Activated B cell treated with CpG ODN at 0.5 μM for 24 hours (primary cell): Measurements from ENCODE around the gene ACTA1. TPM values are rescaled to one million over a fixed set of nuclear protein-coding genes. Genes with fewer than 3 reads are reported as not detected.
"Not testable (repeated sequence)": the region's sequence is repeated elsewhere in the genome, so short reads cannot be mapped to it uniquely, and the experiment has no call there.

Experiments
- ATAC-seq: fragments of 200-7000 bp; cut with Tn5 transposase; one replicate; pipeline ENCODE4 v1.10.0; 2021; ENCODE audit warnings: low read depth, mild to moderate bottlenecking, moderate library complexity
- CTCF ChIA-PET: fragments of 350-600 bp; sonication (Branson Sonifier 250); formaldehyde crosslinking; loops from one replicate; lab custom pipeline; 2021; ENCODE audit warnings: antibody characterized with exemption; lab: Charles Lee
- POLR2A ChIA-PET: fragments of 350-600 bp; sonication (Branson Sonifier 250); formaldehyde crosslinking; loops from one replicate; lab custom pipeline; 2021; ENCODE audit warnings: antibody characterized with exemption; lab: Charles Lee
- DNase-seq: peaks from one replicate; pipeline ENCODE4 v3.0.0; 2022
- H3K27ac Mint-ChIP-seq: one replicate; pipeline ENCODE4 v1.8.0; 2020; ENCODE audit warnings: mixed read lengths
- H3K27me3 Mint-ChIP-seq: one replicate; pipeline ENCODE4 v1.8.0; 2021; ENCODE audit warnings: mixed read lengths
- H3K36me3 Mint-ChIP-seq: one replicate; pipeline ENCODE4 v1.8.0; 2021; ENCODE audit warnings: low read depth, mixed read lengths
- H3K4me1 Mint-ChIP-seq: one replicate; pipeline ENCODE4 v1.8.0; 2021; ENCODE audit warnings: mixed read lengths
- H3K4me3 Mint-ChIP-seq: one replicate; pipeline ENCODE4 v1.8.0; 2020; ENCODE audit warnings: mild to moderate bottlenecking, mixed read lengths
- H3K9me3 Mint-ChIP-seq: one replicate; pipeline ENCODE4 v1.8.0; 2020; ENCODE audit warnings: mixed read lengths
- intact Hi-C: fragments of 100-400 bp; cut with micrococcal nuclease; formaldehyde crosslinking; loops from one replicate; pipeline ENCODE4 v1.15.1; 2024
- total RNA-seq: library from RNA; stranded (reverse); gene quantifications from 2 replicates; pipeline ENCODE4 v1.2.3, GENCODE V29; 2022
- TF ChIP-seq, protein P1 (sequence below): fragments of 200-600 bp; IDR thresholded peaks from one replicate; pipeline ENCODE4 v1.8.0; 2022; ENCODE audit warnings: antibody characterized with exemption, mild to moderate bottlenecking

The ACTA1 gene
- total RNA-seq, 1 donor from 2014 or later = 0.22 TPM

DNA sequence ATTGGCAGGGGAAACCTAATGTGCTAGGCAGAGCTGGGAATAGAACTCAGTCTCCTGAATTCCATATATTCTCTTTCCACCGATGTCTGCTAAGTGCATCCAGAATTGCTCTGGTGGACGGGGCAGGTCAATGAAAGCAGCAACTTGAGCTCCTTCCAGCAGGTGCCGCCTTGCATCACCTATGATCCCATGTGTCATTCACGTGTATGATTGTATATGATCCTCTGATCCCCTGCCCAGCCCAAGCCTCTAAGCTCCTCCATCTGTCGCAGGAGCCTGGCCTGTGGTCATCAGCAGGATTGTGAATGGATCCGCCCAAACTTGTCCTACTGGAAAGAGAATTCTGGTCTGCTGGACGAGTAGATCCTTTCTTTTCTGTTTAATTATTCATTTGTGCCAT lies 13.1 kb downstream of the ACTA1 start:
- H3K9me3 Mint-ChIP-seq = peaks cover 4% of the 10 kb centered on the region
- ChIA-PET POLR2A (no interaction called here), CTCF (interaction anchor here (1.2 to 1.6 kb wide), 3 partner anchors 9 to 163 kb away, joined by 3 to 5 read pairs (median 3); no protein-coding TSS in a partner anchor)
- H3K36me3 Mint-ChIP-seq = peaks cover 3% of the 10 kb centered on the region
- H3K4me3 Mint-ChIP-seq = no peak overlapping the region
- TF ChIP-seq, protein P1, sequence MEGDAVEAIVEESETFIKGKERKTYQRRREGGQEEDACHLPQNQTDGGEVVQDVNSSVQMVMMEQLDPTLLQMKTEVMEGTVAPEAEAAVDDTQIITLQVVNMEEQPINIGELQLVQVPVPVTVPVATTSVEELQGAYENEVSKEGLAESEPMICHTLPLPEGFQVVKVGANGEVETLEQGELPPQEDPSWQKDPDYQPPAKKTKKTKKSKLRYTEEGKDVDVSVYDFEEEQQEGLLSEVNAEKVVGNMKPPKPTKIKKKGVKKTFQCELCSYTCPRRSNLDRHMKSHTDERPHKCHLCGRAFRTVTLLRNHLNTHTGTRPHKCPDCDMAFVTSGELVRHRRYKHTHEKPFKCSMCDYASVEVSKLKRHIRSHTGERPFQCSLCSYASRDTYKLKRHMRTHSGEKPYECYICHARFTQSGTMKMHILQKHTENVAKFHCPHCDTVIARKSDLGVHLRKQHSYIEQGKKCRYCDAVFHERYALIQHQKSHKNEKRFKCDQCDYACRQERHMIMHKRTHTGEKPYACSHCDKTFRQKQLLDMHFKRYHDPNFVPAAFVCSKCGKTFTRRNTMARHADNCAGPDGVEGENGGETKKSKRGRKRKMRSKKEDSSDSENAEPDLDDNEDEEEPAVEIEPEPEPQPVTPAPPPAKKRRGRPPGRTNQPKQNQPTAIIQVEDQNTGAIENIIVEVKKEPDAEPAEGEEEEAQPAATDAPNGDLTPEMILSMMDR = no peak
- no peak overlapping the region for H3K27ac Mint-ChIP-seq
- intact Hi-C loops = no loop called here
- ATAC-seq (no peak), DNase-seq (no peak)
- peaks cover 19% of the 10 kb centered on the region for H3K27me3 Mint-ChIP-seq
- H3K4me1 Mint-ChIP-seq = no peaks in the 10 kb centered on the region

DNA sequence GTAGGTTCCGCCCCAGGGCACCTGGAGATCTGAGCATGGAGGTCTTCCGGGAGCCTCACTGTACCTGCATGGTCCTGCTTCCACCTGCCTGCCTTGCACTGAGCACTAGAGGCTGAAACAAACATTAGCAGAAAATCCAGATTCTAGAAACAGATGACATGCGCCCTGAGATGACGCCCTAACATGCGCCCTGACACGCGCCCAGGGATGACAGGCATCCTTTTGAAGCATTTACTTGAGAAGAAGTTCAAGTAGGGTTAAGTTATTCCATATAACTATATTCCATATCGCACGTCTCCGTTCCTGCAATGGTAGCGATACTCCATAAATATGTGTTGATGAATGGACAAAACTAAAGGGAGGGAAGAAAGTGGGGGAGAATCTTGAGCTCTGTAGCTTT lies 13.7 kb downstream of the ACTA1 start:
- ATAC-seq (no peak), DNase-seq (no peak)
- Mint-ChIP-seq H3K36me3 (peaks cover 3% of the 10 kb centered on the region), H3K4me1 (no peaks in the 10 kb centered on the region), H3K4me3 (no peak overlapping the region), H3K27me3 (peaks cover 16% of the 10 kb centered on the region), H3K27ac (no peak overlapping the region), H3K9me3 (peaks cover 4% of the 10 kb centered on the region)
- TF ChIP-seq, protein P1 = no peak
- intact Hi-C loops = no loop called here
- ChIA-PET CTCF (interaction anchor here (1.2 to 1.6 kb wide), 3 partner anchors 10 to 162 kb away, joined by 3 to 5 read pairs (median 3); no protein-coding TSS in a partner anchor), POLR2A (no interaction called here)

DNA sequence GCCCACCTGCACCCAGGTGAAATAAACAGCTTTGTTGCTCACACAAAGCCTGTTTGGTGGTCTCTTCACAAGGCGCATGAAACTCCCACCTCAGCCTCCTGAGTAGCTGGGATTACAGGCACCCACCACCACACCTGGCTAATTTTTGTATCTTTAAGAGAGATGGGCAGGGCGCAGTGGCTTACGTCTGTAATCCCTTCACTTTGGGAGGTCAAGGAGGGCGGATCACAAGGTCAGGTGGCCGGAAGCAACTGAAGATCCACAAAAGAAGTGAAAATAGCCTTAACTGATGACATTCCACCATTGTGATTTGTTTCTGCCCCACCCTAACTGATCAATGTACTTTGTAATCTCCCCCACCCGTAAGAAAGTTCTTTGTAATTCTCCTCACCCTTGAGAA lies 15.3 kb downstream of the ACTA1 start:
- ATAC-seq, DNase-seq, H3K27ac Mint-ChIP-seq, H3K36me3 Mint-ChIP-seq, POLR2A ChIA-PET, intact Hi-C loops, H3K9me3 Mint-ChIP-seq, H3K4me3 Mint-ChIP-seq, H3K4me1 Mint-ChIP-seq, CTCF ChIA-PET: not testable (repeated sequence)
- peaks cover 16% of the 10 kb centered on the region for H3K27me3 Mint-ChIP-seq

DNA sequence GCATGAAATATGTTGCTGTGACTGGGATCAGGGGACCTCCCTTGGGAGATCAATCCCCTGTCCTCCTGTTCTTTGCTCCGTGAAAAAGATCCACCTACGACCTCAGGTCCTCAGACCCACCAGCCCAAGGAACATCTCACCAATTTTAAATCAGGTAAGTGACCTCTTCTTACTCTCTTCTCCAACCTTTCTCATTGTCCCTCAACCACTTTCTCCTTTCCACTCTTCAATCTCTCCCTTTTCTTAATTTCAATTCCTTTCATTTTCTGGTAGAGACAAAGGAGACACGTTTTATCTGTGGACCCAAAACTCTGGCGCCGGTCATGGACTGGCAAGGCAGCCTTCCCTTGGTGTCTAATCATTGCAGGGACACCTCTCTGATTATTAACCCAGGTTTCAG lies 21.1 kb downstream of the ACTA1 start:
- POLR2A ChIA-PET, H3K4me3 Mint-ChIP-seq, H3K36me3 Mint-ChIP-seq, H3K4me1 Mint-ChIP-seq, CTCF ChIA-PET, H3K9me3 Mint-ChIP-seq, intact Hi-C loops, H3K27ac Mint-ChIP-seq, DNase-seq, ATAC-seq: not testable (repeated sequence)
- H3K27me3 Mint-ChIP-seq = peaks cover 43% of the 10 kb centered on the region

DNA sequence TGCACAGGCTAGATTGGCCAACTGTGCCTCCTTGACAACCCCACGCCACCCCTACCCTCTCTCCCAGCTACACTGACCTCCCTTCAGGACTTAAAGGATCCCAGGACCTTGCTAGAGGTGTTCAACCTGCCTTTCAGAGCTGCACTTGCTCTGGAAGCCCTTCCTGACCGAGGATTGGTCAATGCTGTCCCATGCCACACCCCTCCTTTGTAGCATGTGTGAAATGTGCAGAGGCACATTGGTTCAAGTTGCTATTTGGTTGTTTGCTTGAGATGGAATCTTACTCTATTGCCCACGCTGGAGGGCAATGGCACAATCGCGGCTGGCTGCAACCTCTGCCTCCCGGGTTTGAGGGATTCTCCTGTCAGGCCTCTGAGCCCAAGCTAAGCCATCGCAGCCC lies 21.8 kb downstream of the ACTA1 start:
- TF ChIP-seq, protein P1 = no peak
- intact Hi-C loops = no loop called here
- no peak overlapping the region for H3K4me3 Mint-ChIP-seq
- H3K36me3 Mint-ChIP-seq = no peaks in the 10 kb centered on the region
- peaks cover 7% of the 10 kb centered on the region for H3K4me1 Mint-ChIP-seq
- ChIA-PET POLR2A (no interaction called here), CTCF (no interaction called here)
- ATAC-seq (no peak), DNase-seq (no peak)
- H3K9me3 Mint-ChIP-seq = no peaks in the 10 kb centered on the region
- peaks cover 45% of the 10 kb centered on the region for H3K27me3 Mint-ChIP-seq
- no peak overlapping the region for H3K27ac Mint-ChIP-seq

DNA sequence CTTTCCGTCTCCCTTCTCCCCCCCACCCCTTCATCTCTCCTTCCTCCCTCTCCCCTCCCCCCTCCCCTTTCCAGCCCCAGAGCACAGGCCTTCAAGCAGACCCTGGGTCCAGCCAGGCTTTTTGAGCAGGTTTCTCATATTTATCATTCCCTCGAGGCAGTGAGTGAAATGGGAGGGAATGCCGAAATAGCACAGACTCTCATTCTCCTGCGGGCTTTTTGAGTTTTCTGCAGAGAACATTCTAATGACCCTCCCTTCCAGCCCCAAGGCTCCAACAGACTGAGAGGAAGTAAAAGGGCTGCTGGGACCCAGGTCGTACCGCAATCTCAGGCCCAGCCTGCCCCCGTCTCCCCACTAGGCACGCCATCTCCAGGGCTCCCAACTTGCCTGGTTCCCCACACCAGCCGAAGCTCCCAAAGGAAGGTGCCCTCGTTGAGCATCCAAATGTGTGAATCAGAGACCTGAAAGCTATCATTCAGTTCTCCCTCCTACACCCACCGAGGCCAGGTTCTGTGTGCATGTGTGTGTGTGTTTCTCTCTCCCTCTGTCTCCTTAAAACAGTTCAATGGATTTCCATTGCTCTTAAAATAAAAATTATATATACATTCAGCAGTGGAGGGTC lies 22.3 kb downstream of the ACTA1 start:
- no peak overlapping the region for H3K27ac Mint-ChIP-seq
- CTCF ChIA-PET = no interaction called here
- H3K36me3 Mint-ChIP-seq = no peaks in the 10 kb centered on the region
- H3K4me3 Mint-ChIP-seq = no peak overlapping the region
- intact Hi-C loops = no loop called here
- TF ChIP-seq, protein P1 = no peak
- peaks cover 50% of the 10 kb centered on the region for H3K27me3 Mint-ChIP-seq
- H3K4me1 Mint-ChIP-seq = peaks cover 11% of the 10 kb centered on the region
- H3K9me3 Mint-ChIP-seq = no peaks in the 10 kb centered on the region
- POLR2A ChIA-PET = interaction anchor here (0.6 kb wide), 1 partner anchor 1770 kb away, joined by 3 read pairs; no protein-coding TSS in a partner anchor
- ATAC-seq (no peak), DNase-seq (no peak)
